ENCODE data around the gene C11orf58. TPM values are rescaled to one million over a fixed set of nuclear protein-coding genes. Genes with fewer than 3 reads are reported as not detected.

Gene C11orf58
- total RNA-seq, 1 donor from 2014 or later, result 60.0 TPM

GRCh38 chr11:16769386-16769785, 30.9 kb downstream of the C11orf58 start:
- no peak for ATAC-seq

GRCh38 chr11:16770016-16770415, 31.6 kb downstream of the C11orf58 start:
- no peak for ATAC-seq

- no peak for ATAC-seq
Measured at GRCh38 chr11:16771350-16772140, 33.1 kb downstream of the C11orf58 start.

- no peak for ATAC-seq
Measured at GRCh38 chr11:16772141-16772512, 33.7 kb downstream of the C11orf58 start.

DNA sequence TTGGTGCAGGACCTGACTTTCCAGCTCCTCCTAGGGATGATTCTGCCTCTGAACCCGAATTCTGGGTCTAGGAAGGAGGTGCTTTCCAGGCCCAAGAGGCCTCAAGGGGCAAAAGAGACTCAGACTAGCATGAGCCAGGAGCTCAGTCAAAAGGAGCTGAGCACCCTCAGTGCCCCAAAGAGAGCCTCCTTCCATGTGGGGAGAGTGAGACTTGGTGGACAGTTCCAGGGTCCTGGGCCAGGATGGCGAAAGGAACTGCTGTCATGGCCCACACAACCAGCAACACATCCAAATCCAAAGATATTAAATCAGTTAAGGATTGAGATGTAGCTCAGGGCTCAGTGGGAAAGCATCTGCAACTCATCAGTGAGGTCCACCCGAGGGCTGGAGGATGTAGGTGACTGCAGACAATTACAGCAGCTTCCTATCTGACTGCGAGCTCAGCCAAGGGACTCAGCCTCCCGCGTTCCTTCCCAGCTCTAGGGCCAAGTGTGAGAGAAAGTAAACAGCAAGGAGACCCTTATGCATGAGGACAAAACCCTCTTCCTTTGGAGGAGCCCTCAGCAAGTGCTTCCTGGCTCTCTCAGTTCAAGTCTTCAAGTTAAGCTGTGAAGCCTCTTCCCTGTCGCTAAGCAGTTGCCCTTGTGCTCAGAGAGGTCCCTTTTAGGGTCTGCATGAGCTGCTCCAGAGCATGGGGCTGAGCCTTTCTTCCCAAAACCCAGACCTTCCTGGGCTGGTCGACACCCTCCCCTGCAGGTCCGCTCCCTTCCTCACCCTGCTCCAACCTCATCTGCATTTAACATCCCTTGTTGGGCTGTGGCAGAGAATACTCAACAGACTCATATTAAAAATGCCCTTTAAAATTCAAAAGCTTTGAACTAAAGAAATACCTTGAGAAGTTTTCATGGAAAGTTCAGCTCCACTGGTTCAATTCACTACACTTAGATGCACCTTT, 35.8 kb downstream of the C11orf58 start:
- no peak for ATAC-seq

DNA sequence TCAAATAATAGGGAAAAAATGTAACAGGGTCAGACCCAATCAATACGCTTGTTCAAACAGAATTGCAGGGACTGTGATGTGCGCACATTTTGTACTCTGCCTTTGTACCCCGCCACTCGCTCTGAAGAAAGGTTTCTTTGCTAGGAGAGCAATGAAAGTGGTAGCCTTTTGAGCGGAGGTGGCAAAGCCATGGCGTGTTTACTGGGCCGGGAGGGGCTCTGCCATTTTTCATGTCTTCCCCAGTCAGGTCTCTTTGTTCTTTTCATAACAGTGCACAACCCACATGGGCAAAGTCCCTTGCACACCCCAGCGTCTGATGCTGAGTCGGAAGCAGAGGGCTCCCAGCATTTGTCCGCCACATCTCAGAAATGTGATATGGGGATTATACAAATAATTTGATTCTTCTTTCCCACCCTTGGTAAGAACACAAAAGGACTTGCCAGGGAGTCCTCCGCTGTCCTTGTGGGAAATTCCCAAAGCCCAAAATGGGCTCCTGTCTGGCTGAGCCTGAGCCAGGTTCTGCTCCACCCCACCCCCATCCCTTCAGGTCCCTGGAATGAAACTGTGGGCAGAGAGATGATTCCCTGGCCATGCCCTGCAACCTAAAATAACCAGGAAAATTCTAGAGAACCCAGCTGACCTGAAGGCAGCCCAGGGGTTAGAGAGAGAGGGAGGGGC, 36.6 kb downstream of the C11orf58 start:
- ATAC-seq, result no peak

DNA sequence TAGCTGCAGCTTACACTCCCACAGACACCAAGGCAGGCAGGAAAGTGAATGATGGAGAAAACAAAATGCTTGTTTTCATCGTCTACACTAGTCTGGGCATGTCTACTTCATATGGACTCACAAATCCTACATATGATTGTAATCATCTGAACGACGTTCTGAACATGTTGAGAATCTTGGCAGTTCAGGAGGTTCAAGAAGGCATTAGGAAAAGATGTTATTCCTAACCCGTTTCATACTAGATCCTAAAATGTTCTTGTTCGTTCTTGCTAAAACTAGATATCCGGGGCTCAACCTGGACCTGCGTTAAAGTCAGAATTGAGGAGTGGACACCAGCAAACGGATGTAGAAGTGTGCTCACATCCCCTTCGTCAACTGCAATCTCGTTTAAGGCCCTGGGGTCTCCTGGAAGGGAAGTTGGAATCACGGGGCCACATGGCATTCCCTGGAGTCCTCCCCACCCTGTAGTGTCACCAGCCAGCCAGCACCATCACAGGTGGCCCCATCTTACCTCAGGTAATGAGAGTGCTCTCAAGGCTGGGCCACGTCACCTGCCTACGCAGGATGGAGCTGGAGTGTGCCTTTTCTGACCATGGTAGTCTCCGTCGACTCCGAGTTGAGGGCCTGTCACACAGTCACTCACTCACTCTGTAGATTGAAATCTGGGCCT, 37.3 kb downstream of the C11orf58 start:
- ATAC-seq, result no peak

GRCh38 chr11:16776711-16777612, 38.5 kb downstream of the C11orf58 start:
- peak; percentile 54 for ATAC-seq

GRCh38 chr11:16777613-16777975, 39.1 kb downstream of the C11orf58 start:
- ATAC-seq, result no peak

GRCh38 chr11:16778286-16778685, 39.8 kb downstream of the C11orf58 start:
- ATAC-seq, result no peak

- ATAC-seq, result no peak
Measured at GRCh38 chr11:16778876-16779275, 40.4 kb downstream of the C11orf58 start.

GRCh38 chr11:16779436-16779835, 41.0 kb downstream of the C11orf58 start:
- peak; percentile 59 for ATAC-seq

- ATAC-seq, result no peak
Measured at GRCh38 chr11:16780146-16780545, 41.7 kb downstream of the C11orf58 start.

DNA sequence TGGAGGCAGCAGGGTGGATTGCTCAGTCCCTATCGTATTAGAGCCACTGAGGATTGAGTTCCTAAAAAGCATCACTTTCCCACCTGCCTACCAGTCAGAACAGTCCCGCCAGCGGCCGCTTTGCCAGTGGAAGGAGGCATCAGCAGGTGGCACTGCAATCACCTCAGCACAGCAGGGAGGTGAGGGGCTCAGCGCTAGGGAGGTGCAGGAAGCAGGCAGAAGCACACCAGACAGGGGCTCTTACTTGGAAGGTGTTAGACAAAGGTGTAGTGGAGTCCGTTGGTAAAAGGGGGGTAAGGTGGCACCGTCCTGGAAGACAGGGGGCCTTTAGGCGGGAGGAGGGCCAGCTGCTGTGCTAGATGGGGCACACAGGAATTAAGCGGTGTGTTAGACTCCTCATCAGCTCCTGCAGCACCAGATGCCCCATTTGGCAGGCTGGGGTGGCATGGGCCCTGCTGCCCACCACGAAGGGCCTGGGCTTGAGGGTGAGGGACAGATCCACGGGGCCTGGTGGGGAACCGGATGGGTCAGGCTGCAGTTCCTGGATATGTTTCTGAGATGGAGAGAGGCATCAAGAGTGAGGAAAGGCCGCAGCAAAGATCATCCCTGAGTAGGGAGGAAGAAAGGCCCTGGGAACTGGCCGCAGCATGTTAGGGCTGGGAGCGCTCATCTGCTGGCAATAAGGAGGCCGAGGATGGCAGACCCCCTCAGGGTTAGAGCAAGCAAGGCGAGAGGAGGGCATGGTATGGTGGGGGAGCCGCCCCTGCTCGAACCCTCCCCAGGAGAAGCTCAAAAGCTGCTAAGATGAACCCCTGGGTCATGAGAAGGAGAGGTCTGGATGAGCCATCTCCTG, 42.5 kb downstream of the C11orf58 start:
- no peak for ATAC-seq

DNA sequence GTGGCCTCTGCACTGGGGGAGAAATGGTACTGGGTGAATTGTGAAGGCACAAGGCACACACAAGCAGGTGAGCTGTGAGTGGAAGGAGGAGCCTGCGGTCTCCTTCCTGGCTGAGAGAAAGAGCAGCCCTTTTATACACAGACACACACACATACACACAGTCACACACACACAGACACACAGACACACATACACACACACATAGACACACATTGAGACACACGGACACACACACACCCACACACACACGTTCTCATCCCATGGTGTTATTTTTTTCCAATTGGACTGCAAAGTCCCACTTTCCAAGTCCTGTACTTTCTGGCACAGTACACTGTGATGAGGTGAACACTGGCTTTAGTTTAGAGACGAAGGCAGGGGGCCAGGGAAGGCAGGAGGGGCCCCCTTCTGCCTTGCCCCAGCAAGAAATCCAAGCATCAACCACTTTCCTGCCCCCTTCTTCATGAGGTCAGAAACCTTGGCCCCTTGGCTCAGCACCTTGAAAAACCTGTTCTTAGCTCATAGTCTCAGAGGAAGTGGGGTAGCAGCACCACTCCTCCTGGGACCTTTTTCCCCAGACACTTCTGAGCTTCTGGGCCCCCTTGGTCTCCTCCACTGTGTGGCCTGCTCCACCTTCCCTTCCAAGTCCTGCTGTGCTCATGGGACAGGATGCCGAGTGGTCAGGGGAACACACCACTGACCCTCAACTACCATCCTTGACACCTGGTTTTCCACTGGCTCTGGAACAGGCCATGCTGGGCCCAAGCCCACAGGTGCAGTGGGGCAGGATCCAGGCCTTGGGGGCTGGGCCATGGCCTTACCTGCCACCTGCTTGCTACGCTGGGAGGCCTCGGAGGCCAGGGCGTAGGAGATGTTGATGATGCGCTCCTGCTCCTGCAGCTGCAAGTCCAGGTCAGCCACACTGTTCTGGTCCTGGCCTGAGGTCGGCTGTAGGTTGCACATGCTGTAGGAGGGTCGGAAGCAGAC, 43.8 kb downstream of the C11orf58 start:
- peak; percentile 4 for ATAC-seq

DNA sequence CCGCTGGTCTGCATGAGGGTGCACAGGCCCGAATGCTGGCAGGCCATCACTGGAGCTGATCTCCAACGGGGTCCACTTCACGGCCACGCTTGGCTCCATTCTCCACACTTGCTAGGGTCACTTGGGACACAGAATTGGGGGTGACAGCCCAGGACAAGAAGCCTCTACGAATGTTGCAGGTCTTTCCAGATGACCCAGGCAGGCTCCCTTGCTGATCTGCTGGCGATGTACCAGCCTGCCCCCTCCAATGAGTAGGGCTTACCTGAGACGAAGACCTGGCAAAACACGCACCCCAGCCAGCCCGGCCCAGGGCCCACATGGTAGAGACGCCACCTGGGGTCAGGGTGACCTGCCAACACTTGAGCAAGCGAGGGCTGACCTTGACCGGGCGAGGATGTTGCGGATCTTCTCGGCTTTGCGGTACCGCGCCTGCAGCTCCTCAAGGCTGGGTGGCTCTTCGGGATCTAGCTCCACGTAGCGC, 44.9 kb downstream of the C11orf58 start:
- ATAC-seq, result no peak

DNA sequence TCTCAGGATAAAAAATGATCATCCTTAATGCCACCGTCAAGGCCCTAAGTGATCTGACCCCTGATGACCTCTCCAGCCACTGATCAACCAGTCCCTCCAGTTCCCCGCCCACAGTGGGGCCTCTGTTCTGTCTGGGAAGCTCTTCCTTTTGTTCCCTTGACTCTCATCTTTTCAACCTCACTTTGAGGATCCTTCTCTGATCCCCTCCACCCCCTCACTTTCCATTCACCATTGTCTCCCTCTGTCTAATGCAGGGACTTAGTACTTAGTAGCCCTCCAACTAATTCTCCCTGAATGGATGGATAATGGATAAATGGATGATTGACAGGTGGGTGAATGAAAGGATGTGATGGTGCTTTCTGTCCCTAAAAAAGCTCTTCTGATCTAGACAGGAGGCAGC, 45.6 kb downstream of the C11orf58 start:
- ATAC-seq, result no peak

- no peak for ATAC-seq
Measured at GRCh38 chr11:16784666-16785065, 46.2 kb downstream of the C11orf58 start.

DNA sequence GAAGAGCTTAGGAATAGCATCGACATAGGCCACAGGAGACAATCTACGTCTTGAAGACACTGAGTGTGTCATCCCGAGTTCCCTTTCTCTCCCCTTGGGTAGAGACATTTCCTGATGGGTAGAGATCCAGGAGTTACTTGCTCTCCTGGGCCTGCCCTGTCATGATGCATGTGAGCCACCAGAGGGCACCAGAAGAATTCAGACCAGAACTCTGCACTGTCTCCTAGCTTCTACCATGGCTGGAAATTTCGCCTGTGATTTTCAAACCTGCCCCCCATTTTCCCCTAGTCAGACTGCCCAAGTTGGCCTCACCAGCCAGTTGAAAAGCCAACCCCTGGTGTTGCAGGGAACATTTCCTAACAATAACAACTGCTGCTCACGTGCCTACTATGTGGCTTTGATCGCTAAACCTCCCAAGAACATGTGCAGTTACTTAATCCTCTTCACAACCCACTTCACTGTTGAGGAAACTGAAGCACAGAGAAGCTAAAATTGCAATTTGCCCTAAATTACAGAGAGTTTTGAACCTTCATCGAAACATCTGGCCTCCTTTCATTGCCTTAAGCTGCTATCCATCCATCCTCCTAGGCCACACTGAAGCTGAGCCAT, 47.2 kb downstream of the C11orf58 start:
- ATAC-seq, result peak; percentile 57

Measured in esophagus mucosa (tissue), 1 donor.